HG03066 (cell line): ENCODE results near the gene MAST2.
"Not testable (repeated sequence)": the region's sequence is repeated elsewhere in the genome, so short reads cannot be mapped to it uniquely, and the experiment has no call there.

Experiments used
- ATAC-seq: cut with Tn5 transposase; IDR thresholded peaks from one replicate; pipeline ENCODE4 v1.9.1; 2021; ENCODE audit warnings: low read depth; ENCODE audit not compliant: unreplicated experiment

MAST2 gene

DNA sequence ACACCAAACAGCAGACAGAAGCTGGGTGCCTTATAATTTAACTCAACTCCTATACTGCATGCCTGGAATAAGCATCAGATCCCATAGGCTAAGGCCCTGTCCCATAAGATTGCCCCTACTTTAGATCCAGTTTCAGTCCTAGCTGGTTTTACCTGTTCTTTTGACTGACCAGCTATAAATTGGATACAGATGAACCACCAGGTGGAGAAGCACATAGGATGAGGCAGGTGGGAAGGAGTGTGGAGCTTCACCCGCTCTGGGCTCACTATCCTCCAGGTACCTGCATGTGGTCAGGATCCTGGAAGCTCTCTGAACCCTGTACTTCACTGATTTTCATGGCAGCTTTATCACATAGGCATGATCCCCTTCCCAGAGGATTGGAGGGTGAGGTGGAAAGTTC, 51.3 kb downstream of the MAST2 start:
- no peak for ATAC-seq

DNA sequence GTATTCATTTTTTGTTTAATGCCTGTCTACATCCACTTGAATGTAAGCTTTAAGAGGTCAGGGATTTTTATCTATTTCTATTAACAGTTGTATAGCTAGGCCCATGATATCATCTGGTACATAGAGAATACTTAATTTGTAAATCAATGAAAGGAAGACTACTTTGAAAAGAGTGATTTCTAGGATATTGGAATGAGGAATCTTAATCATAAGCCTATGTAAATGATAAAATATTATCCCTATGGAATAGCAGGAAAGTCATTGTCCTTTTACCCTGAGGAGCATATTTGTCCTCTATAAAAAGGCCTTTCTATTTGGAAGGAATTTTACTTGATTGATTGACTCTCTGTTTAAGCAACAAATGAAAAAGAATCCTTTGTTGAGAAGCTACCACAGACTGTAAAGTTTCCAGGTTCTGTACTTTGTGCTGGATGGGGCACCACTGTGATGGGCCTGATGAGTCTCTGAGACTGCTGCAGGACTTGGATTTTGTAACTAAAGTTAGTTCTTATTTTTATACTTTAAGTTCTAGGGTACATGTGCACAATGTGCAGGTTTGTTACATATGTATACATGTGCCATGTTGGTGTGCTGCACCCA, 53.8 kb downstream of the MAST2 start:
- no peak for ATAC-seq

DNA sequence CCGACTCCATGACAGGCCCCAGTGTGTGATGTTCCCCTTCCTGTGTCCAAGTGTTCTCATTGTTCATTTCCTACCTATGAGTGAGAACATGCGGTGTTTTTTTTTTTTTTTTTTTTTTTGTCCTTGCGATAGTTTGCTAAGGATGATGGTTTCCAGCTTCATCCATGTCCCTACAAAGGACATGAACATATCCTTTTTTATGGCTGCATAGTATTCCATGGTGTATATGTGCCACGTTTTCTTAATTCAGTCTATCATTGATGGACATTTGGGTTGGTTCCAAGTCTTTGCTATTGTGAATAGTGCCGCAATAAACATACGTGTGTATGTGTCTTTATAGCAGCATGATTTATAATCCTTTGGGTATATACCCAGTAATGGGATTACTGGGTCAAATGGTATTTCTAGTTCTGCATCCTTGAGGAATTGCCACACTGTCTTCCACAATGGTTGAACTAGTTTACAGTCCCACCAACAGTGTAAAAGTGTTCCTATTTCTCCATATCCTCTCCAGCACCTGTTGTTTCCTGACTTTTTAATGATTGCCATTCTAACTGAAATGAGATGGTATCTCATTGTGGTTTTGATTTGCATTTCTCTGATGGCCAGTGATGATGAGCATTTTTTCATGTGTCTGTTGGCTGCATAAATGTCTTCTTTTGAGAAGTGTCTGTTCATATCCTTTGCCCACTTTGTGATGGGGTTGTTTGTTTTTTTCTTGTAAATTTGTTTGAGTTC, 54.5 kb downstream of the MAST2 start:
- not testable (repeated sequence) for ATAC-seq

DNA sequence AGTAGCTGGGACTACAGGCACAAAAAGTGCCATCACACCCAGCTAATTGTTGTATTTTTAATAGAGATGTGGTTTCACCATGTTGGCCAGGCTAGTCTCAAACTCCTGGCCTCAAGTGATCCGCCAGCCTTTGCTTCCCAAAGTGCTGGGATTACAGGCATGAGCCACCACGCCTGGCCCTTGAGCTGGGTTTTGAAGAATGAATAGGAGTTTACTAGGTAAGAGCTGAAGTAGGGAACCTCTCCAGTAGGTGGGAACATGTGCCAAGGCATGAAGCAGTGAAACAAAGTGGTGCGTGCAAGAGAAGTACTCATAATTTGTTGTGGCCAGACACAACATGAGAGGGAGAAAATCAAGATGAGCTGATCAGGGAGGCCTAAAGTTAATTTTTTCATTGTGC, 55.8 kb downstream of the MAST2 start:
- ATAC-seq, result no peak

DNA sequence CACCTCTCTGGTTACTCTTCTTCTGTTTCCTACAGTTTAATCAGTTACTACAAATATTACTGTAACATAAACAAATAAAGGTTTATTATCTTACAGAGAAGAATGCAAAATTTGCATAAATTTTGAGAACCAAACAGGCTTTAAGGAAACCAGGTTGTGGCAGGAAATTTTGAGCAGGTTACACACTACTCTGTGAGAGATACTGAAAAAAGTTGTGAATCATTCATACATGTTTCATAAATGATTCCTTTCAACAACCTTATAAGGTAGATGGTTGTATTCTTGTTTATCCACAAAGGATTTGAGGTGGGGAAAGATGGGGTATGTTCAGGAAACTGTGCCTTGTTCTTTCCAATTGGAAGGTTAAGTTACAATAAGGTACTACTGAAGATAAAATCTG, 58.6 kb downstream of the MAST2 start:
- ATAC-seq, result no peak

DNA sequence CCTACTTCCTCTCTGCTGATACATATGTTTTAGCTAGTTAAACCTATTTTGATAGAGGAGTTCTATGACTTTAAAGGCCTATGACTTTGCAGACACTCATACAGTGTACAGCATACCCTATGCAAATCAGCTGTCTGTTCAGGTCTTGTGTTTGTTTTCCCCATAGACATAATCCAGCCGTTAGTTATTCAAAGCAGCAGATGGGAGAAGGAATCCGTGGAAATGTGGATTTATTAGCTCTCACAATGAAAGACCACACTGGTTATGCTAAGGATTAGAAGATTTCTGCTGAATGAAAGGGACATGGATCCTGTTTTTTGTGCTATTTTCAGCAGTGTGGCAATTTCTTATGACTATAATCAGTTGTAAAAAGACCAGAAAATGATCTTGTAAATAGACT, 59.8 kb downstream of the MAST2 start:
- ATAC-seq, result no peak

DNA sequence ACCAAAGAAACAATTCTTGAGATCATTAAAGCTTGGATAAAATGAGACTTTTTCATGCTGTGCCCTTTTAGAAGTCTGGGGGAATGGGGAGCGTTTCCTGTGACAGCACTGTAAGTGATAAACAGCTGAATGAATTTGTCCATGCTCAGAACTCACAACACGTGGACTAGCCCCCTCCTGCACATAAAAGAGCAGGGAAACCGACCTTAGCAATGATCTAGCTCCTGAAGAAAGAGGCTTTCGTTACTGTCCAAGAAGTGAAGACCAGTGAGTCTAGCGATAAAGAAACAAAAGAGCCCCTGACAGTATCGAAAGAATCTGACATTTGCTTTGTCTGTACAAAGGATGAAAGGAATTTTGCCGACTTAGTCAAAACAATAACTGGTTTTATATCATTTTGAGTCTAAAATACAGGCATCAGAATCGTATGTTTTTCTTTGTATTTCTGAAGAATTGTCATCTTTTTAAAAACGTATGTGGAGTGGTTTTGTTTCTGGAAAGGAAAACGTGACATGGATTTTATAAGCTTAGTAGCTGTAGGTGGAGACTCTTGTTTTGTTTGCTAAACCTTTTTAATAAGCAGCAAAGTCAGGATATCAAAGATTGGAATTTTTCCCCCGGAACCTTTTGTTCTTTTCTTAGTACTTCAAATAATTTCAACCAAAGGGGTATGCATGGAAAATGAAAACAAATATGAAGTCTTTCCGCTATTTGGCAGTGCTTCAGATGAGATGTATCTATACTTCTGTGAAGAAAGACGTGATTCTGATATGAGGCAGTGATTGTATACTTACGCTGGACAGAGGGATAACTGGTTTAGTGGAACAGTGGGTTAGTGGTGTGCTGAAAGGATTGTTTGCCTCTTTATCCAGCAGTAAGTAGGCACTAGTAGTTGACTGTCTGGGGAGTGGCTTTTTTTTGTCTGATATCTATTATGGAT, 61.0 kb downstream of the MAST2 start:
- ATAC-seq, result no peak

DNA sequence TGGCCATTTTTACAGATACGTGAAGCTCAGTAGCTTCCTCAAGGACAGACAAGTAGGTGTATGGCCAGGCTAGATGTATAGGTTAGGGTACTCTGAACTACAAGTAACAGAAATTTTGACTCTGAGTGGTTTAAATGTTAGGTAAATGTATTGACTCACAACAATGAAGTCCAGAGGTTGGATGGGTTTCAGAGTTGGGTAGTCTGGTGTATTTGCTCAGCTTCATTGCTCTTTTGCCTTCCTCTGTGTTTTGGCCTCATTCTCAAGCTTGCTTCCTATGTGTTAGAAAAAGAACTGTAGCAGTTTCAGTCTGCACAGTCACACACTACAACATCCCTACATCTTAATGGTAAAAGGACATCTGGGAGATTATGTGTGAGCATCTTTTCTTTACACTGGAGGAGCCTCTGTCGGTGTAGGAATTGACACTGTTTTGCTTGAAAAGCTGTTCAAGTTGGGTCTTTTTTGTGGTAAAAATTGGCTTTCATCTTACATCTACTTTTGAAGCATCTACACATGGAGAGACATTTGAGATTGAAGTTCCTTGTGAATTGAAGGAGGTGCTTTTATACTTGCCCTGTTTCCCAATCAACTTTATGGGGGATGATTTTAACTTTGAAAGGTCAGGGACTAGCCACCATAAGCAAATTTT, 64.4 kb downstream of the MAST2 start:
- ATAC-seq, result no peak

DNA sequence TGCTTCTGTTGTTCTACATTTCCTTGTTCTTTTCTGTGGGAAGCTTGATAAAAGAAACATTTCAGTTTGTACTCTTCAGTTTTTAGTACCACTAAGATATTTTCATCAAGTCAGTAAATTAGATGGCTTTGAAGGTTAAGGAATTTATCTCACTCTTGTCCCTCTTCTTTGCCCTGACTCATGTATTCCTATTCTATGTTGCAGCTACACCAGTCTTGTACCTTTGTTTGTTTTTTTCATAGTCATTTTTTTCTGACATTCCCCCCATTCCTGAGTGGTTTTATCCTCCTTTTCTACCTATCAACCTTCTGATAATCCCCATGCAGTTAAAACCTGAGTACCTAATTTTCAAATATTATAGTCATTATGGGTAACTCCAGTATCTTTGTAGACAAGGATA, 65.4 kb downstream of the MAST2 start:
- no peak for ATAC-seq

DNA sequence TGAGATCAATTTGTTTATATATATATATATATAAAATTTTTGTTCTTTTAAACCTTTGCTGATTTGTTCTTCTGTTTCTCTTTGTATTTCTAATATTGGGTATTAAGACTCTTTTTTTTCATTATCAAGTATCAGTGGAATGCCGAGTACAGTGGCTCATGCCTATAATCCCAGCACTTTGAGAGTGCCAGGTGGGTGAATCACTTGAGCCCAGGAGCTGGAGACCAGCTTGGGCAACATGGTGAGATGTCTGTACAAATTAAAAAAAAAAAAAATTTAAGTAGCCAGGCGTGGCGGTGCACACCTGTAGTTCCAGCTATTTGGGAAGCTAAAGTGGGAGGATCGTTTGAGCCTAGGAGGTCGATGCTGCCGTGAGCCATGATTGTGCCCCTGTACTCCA, 67.1 kb downstream of the MAST2 start:
- ATAC-seq, result no peak

DNA sequence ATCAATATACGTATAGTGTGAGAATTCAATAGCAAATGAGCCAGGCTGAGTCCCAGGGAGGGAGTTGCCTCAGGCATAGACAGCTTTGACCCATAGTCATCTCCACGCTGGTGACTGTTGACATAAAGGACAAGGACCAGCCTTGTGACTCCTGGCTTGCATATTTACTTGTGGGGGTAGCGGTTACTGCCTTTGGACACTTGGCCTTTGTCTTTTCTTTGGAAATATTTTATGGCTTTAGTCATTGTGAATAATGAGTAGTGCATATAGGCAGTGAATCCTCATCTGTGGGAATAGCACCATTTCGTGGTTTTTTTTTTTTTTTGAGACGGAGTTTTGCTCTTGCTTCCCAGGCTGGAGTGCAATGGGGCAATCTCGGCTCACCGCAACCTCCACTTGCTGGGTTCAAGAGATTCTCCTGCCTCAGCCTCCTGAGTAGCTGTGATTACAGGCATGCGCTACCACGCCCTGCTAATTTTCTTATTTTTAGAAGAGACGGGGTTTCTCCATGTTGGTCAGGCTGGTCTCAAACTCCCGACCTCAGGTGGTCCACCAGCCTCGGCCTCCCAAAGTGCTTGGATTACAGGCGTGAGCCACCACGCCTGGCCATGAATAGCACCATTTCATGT, 68.9 kb downstream of the MAST2 start:
- not testable (repeated sequence) for ATAC-seq

DNA sequence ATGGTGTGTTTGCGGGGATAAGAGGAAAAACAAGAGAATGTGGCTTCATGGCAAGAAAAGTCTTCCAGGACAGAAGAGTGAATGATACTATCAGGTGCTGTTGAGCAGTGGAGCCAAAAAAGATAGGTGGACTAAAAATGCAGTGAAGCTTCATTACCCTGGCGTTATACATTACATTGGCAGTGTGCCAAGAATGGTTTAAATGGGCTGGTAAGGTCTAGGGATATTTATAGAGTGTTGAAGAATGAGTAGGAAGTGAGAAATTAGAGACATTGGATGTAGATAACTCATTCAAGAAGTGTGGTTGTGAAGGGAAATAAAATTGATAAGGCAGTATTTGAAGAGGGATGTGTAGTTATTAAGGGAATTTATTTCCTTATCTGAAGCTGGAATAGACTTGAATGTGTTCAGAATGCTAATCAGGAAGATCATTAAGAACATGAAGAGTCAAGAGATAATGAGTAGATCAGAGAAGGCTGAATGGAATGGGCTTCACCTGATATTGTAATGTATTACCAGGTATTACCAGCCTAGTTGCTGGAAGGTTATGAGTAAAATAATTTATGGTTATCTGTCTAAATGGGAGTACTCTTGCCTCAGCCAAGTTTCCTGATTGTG, 72.7 kb downstream of the MAST2 start:
- no peak for ATAC-seq

DNA sequence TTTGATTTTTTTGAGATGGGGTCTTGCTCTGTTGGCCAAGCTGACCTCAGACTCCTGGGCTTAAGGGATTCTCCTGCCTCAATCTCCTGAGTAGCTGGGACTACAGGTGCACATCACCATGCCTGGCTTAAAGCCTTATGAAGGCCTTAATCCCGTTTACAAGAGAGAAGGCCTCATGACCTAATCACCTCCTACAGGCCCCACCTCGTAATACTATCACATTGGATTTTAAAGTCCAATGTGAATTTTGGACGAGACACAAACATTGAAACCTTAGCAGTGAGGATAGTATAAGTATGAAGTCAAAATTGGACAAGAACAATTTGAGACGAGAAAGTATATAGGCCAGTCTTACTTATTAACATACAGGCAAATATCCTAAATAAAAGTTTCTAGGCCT, 73.9 kb downstream of the MAST2 start:
- no peak for ATAC-seq

DNA sequence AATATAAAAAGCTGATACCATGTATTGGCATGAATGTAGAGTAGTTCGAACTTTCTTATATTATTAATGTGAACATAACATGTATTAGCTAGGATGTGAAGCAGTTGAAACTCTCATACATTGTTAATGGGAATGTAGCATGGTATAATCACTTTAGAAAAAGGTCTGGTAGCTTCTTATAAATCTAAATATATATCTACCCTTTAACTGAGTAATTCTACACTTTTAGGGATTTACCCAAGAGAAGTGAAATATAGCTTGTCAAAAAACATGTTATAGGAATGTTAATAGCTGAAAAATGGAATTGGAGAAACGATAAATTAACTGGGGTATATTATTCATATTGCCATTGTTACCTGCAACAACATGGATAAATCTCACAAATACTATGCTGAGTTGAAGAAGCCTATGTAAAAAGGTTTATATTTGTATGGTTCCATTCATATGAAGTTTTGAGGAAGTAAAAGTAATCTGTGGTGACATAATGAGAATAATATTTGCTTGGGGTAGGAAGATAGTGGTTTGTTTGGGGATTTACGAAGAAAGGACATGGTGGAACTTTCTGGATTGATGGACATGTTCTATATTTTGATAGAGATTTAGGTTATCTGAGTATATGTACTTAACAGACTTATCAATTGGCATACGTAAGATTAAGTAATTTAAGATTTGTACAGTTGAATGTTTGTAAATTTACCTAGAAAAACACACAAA, 76.6 kb downstream of the MAST2 start:
- ATAC-seq, result no peak

DNA sequence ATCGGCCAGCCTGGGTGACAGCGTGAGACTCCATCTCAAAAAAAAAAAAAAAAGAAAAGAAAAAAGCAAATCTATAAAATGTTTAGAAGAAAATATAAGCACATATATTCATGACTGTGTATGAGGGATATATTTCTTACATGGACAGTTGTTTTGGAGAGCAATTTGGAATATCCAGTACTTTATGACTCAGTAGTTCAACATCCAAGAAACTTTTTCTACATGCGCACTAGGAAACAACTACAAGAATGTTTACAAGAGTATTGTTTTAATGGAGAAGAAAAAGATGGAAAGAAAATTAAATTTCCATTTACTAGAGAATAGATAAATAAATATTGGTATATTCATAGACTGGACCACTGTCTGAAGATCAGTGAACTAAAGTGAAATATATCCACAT, 77.5 kb downstream of the MAST2 start:
- ATAC-seq, result no peak

DNA sequence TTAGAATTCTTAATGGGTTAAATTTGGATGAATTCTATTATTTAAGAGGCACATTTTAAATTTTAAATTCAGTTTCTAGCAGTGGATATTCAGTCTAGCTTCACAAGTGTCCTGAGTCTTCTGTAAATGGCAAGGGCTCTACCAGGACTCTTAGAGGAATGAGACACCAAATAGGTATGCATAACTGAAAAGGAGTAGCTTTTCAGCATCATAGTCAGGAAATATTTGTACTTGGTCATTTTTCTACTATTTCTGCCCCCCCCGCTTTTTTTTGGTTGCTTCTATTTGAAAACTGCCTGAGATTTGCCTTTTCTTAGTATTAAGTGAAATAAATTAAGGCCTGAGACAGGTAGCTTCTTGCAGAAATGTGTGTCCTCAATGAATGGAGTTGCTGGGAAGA, 80.2 kb downstream of the MAST2 start:
- no peak for ATAC-seq

DNA sequence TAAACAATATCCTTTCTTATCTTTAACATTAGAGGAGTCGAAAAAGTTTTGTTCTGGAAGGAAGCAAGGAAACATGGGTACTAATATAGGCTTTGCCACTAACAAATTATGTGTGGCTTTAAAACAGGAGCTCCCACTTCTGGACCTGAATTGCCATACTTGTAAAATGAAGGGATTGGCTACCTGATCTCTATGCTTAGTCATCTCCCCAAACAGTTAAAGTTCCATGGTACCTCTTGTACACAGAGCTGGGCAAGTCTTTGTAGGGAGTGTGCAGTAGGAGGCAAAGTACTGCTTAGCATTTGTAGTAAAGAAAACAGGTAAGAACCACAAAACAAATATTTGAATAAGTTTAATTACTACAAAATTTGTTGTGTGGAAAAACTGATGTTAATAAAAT, 81.3 kb downstream of the MAST2 start:
- no peak for ATAC-seq

DNA sequence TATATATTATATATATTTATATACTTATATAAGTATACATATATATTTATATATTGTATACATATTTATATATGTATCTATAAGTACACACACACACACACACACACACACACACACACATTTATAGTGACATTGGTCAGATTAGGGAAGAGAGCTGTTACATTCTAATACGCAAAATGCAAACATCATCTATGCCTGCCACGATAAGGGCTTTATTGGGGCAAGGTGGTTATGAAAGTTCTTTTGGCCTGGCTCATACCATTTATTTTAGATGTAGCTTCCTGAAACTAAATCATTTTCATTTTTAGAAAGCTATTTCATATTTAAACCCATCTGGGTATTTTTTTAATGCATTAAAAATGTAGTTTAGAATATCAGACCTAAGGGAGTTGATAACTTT, 82.8 kb downstream of the MAST2 start:
- no peak for ATAC-seq

DNA sequence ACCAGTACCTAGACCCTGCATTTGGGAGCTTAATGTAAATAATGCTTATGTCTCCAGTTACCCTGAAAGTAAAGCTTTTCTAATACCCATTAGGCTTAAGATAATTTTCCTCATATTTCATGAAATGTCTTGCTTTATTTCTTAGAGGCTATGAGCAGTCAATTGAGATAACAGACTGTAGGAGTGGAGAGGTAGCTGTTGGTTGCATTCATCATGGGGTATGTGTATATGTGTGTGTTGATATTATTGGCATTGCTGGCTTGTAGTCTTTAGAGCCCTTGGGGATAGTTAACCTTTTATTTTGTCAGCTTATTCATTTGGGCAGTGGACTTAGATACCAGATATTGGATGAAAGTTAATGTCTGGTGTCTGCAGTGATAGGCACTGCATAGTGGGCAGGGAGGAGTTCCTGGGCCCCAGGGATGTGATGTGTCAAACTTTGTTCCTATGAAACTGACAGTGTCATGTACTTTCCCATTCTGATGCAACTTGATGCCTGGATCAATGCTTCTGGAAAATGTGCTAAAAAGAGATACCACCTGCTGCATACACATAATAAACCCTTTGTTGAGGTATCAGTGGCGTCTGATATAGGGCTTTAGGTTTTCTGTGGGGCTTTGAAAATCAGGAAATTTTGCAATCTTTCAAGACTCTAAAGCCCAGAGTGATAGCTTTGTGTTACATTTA, 83.9 kb downstream of the MAST2 start:
- no peak for ATAC-seq
